Mucosa of rectum (tissue), 2 donors: ENCODE data around the gene TOP2A.
A peak's percentile ranks its signal among the peaks of the same experiment; 100 is the strongest.

Source experiments
- H3K27ac ChIP-seq, 2 donors: one replicate each; pipeline ENCODE4 v1.7.0; 2013; ENCODE audit warnings: inconsistent platforms in 2 of 2, low read depth in 2 of 2, low read length in 2 of 2
- H3K27me3 ChIP-seq, 2 donors: one replicate each; pipeline ENCODE4 v1.7.0; 2013; ENCODE audit warnings: low read length in 2 of 2; ENCODE audit not compliant: control insufficient read depth in 2 of 2, insufficient read depth in 2 of 2
- H3K36me3 ChIP-seq, 2 donors: one replicate each; pipeline ENCODE4 v1.7.0; 2013; ENCODE audit warnings: low read length in 2 of 2; ENCODE audit not compliant: control insufficient read depth in 2 of 2, insufficient read depth in 2 of 2
- H3K4me1 ChIP-seq, 2 donors: one replicate each; pipeline ENCODE4 v1.7.0; 2013; ENCODE audit warnings: low read length in 2 of 2, mild to moderate bottlenecking in 1 of 2; ENCODE audit not compliant: control insufficient read depth in 2 of 2, insufficient read depth in 2 of 2
- H3K4me3 ChIP-seq, 2 donors: one replicate each; pipeline ENCODE4 v1.7.0; 2013; ENCODE audit warnings: low read length in 2 of 2
- H3K9ac ChIP-seq, 2 donors: one replicate each; pipeline ENCODE4 v1.7.0; 2013; ENCODE audit warnings: low read length in 2 of 2, low read depth in 1 of 2, mild to moderate bottlenecking in 1 of 2
- H3K9me3 ChIP-seq, 2 donors: one replicate each; pipeline ENCODE4 v1.7.0; 2013; ENCODE audit warnings: low read length in 2 of 2; ENCODE audit not compliant: control insufficient read depth in 2 of 2
- donor health status: healthy.
- donor health status: Normal muscosa, but diverticular disease.

The TOP2A gene

GRCh38 chr17:40345161-40345993 lies 72.3 kb downstream of the TOP2A start:
- Histone ChIP-seq H3K36me3 (peaks cover 13 to 20% of the 10 kb centered on the region in 2 donors), H3K9me3 (no peaks in the 10 kb centered on the region), H3K4me1 (peaks cover 66 to 74% of the 10 kb centered on the region in 2 donors), H3K4me3 (peak overlapping the region; percentile 75 to 82), H3K27me3 (no peaks in the 10 kb centered on the region), H3K9ac (peak overlapping the region; percentile 91 to 94), H3K27ac (peak overlapping the region; percentile 92 to 95)

GRCh38 chr17:40344421-40345160 lies 73.1 kb downstream of the TOP2A start:
- Histone ChIP-seq H3K4me1 (peaks cover 58 to 67% of the 10 kb centered on the region in 2 donors), H3K9me3 (no peaks in the 10 kb centered on the region), H3K27ac (peak overlapping the region; percentile 92 to 95), H3K9ac (peak overlapping the region; percentile 91 to 94), H3K36me3 (peaks cover 8 to 13% of the 10 kb centered on the region in 2 donors), H3K27me3 (no peaks in the 10 kb centered on the region), H3K4me3 (peak overlapping the region; percentile 75 to 82)

- no peaks in the 10 kb centered on the region for H3K9me3 ChIP-seq
- H3K9ac ChIP-seq: peak overlapping the region; percentile 91 to 94
- peaks cover 57% of the 10 kb centered on the region in 2 donors for H3K4me1 ChIP-seq
- H3K27ac ChIP-seq: peak overlapping the region; percentile 92 to 95
- peak overlapping the region; percentile 75 to 82 for H3K4me3 ChIP-seq
- peaks cover under 1 to 3% of the 10 kb centered on the region in 2 donors for H3K36me3 ChIP-seq
- H3K27me3 ChIP-seq: no peaks in the 10 kb centered on the region
These were observed 74.2 kb downstream of the TOP2A start for GRCh38 chr17:40343219-40344119.

- no peaks in the 10 kb centered on the region for H3K27me3 ChIP-seq
- peak overlapping the region; percentile 92 to 95 for H3K27ac ChIP-seq
- peaks cover 49 to 52% of the 10 kb centered on the region in 2 donors for H3K4me1 ChIP-seq
- H3K9me3 ChIP-seq: no peaks in the 10 kb centered on the region
- H3K4me3 ChIP-seq: peak overlapping the region; percentile 75 to 82
- peaks cover 0 to 4% of the 10 kb centered on the region in 2 donors for H3K36me3 ChIP-seq
- peak overlapping the region; percentile 91 to 94 for H3K9ac ChIP-seq
These were observed 75.0 kb downstream of the TOP2A start for GRCh38 chr17:40342504-40343218.

GRCh38 chr17:40341808-40342503 lies 75.7 kb downstream of the TOP2A start:
- Histone ChIP-seq H3K27ac (peak overlapping the region; percentile 92 to 95), H3K36me3 (peaks cover 0 to 4% of the 10 kb centered on the region in 2 donors), H3K9ac (peak overlapping the region; percentile 91 to 94), H3K4me3 (peak overlapping the region; percentile 75 to 82), H3K27me3 (no peaks in the 10 kb centered on the region), H3K4me1 (peaks cover 42 to 48% of the 10 kb centered on the region in 2 donors), H3K9me3 (no peaks in the 10 kb centered on the region)

- Histone ChIP-seq H3K9me3 (no peaks in the 10 kb centered on the region), H3K27ac (peak overlapping the region; percentile 92 to 95), H3K27me3 (no peaks in the 10 kb centered on the region), H3K36me3 (peaks cover 0 to 4% of the 10 kb centered on the region in 2 donors), H3K4me3 (peak overlapping the region; percentile 75 to 82), H3K4me1 (peaks cover 34 to 41% of the 10 kb centered on the region in 2 donors), H3K9ac (peak overlapping the region; percentile 83 to 91)
These were observed 76.6 kb downstream of the TOP2A start for GRCh38 chr17:40340880-40341807.

GRCh38 chr17:40340327-40340726 lies 77.4 kb downstream of the TOP2A start:
- Histone ChIP-seq H3K36me3 (peaks cover 0 to 4% of the 10 kb centered on the region in 2 donors), H3K27me3 (no peaks in the 10 kb centered on the region), H3K4me1 (peaks cover 31 to 35% of the 10 kb centered on the region in 2 donors), H3K27ac (peak overlapping the region in 1 of 2 donors; percentile 95), H3K4me3 (no peak overlapping the region), H3K9me3 (no peaks in the 10 kb centered on the region), H3K9ac (peak overlapping the region in 1 of 2 donors; percentile 91)

- H3K27me3 ChIP-seq: no peaks in the 10 kb centered on the region
- peaks cover 30 to 33% of the 10 kb centered on the region in 2 donors for H3K4me1 ChIP-seq
- no peaks in the 10 kb centered on the region for H3K9me3 ChIP-seq
- H3K9ac ChIP-seq: no peak overlapping the region
- H3K4me3 ChIP-seq: no peak overlapping the region
- no peak overlapping the region for H3K27ac ChIP-seq
- H3K36me3 ChIP-seq: peaks cover 0 to 4% of the 10 kb centered on the region in 2 donors
These were observed 78.6 kb downstream of the TOP2A start for GRCh38 chr17:40338941-40339649.
